Cortex of kidney (tissue), 1 donor: Measurements from ENCODE around the gene CXorf49.
"Not testable (repeated sequence)": the region's sequence is repeated elsewhere in the genome, so short reads cannot be mapped to it uniquely, and the experiment has no call there.

Experiments
- DNase-seq: peaks from one replicate; lab custom pipeline; 2025; lab: John Stamatoyannopoulos, UW

Gene CXorf49

DNA sequence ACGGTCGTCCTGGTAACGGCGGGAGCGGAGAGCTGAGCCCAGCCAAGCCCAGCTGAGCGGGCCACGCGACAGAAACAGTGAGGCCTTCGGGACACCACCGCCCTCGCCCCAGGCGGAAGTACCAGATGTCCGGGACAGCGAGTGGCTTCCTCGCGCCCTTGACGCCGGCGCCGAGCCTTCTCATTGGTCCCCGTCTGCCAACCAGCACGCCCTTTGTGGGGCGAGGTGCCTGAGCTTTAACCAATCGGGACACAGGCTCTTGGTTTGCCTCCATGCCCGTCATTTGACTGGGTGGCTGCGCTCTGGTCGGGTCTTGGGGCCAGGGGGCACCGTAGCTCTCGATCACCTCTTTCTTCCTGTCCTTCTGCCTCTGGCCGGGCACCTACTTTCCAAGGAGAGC is at the start of gene CXorf49:
Gene CXorf49 (minus strand): TSS at position 101 of the 400 bp plus-strand sequence. CDS start 134 bp downstream, outside the sequence.
- DNase-seq = not testable (repeated sequence)

DNA sequence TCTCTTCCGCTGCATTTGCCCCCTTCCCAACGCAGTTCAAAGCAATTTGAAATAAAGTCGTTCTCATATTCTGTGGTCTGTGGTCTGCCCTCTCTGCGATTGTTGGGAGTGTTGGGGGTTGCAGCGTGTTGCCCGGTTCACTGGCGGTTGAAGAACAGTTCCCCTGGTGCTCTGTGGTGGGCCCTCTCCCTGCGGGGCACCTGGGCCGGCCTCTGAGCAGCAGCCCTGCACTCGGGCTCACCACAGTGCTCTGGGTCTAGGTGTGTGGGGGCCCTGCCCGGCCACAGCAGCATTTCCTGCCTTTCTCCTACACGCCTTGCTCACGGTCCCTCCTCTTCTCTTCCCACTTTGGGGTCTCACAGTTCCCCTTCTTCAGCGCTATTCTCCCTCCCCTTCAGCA is 49.0 kb upstream of the CXorf49 start:
- not testable (repeated sequence) for DNase-seq

DNA sequence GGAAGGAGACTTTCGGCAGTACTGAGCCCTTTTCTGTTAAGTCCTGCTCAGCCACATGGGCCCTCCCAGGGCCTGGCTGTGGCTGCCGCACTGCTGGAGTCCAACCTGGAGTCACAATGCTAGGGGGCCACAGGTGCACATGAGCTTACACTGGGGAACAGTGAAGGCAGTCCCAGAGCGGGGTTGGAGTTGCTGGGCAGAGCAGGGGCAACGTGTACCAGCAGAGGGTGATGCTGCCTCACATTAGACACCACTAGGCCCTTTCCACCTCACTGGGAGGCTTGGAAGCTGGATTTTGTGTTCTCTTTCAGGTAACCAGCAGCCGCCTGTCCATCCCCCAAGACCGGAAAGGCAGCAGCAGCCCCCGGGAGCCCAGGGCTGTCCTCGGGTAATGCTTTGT is 47.5 kb upstream of the CXorf49 start:
- DNase-seq = not testable (repeated sequence)

DNA sequence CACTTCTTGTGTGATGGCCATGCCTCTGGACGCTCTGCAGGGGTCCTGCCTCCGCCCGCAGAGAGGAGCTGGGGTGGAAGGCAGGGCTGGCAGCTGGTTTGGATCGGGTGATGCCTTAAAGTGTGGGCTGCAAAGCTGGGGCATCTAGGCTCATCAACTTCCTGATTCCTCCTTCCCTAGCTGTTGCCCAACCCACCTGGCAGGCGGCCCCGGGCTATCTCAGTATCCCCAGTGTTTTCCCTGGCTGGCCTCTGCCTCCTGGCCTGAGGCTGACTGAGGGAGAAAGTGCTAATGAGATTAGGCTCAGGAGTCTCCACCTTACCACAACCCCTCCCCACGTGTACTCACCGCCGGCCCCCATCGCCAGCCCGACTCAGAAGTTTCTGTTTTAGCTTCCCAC is 46.7 kb upstream of the CXorf49 start:
- DNase-seq = not testable (repeated sequence)

DNA sequence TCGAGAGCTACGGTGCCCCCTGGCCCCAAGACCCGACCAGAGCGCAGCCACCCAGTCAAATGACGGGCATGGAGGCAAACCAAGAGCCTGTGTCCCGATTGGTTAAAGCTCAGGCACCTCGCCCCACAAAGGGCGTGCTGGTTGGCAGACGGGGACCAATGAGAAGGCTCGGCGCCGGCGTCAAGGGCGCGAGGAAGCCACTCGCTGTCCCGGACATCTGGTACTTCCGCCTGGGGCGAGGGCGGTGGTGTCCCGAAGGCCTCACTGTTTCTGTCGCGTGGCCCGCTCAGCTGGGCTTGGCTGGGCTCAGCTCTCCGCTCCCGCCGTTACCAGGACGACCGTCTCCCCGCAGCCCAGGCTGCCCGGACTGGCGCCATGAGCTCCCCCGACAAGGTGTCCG is 45.0 kb upstream of the CXorf49 start, which contains the start of gene CXorf49B:
Gene CXorf49B (plus strand): TSS at position 301 of the 400 bp plus-strand sequence. CDS start 75 bp downstream, at position 376.
- DNase-seq = not testable (repeated sequence)

DNA sequence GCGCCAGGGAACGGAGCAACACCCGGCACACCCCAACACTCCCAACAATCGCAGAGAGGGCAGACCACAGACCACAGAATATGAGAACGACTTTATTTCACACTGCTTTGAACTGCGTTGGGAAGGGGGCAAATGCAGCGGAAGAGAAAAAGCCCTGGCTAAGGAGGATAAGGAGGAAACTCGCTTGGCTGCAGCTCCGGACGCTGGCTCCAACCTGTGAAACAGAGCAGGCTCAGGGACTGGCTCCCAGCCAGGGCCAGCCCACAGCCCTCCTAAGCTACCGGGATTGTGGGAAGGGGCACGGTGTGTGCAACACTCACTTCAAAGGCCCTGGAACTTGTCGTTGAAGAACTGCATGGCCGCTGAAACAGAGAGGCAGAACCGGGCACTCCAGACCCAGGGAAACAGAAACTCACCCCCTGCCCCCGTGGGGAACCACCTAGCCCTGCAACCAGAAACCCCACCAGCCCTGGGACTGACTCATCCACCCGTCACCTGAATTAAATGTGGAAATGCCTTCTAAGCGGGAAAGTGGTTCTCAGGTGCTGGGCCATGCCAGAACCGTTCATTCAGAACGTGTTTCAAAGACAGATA is 42.7 kb upstream of the CXorf49 start:
- DNase-seq = not testable (repeated sequence)

DNA sequence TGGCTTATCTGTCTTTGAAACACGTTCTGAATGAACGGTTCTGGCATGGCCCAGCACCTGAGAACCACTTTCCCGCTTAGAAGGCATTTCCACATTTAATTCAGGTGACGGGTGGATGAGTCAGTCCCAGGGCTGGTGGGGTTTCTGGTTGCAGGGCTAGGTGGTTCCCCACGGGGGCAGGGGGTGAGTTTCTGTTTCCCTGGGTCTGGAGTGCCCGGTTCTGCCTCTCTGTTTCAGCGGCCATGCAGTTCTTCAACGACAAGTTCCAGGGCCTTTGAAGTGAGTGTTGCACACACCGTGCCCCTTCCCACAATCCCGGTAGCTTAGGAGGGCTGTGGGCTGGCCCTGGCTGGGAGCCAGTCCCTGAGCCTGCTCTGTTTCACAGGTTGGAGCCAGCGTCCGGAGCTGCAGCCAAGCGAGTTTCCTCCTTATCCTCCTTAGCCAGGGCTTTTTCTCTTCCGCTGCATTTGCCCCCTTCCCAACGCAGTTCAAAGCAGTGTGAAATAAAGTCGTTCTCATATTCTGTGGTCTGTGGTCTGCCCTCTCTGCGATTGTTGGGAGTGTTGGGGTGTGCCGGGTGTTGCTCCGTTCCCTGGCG is 2.3 kb upstream of the CXorf49 start:
- DNase-seq = not testable (repeated sequence)

DNA sequence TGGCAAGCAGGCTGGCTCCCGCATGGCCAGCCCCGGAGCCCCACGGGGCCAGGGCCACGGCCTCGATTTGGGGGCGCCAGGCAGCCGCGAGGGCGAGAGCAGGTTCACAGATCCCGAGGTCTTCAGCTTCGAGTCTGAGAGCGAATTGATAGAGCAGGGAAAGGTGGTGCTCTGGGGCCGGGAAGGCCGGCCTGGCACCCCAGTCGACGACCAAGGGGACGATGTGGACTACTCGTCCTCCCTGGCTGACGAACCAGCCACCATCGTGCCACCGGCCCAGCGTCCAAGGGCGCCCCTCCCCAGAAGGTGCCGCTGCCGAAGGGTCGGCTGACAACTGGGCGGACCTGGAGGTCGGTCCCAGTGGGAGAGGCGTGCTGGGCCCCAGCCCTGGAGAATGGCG is 1.1 kb upstream of the CXorf49 start:
- not testable (repeated sequence) for DNase-seq

DNA sequence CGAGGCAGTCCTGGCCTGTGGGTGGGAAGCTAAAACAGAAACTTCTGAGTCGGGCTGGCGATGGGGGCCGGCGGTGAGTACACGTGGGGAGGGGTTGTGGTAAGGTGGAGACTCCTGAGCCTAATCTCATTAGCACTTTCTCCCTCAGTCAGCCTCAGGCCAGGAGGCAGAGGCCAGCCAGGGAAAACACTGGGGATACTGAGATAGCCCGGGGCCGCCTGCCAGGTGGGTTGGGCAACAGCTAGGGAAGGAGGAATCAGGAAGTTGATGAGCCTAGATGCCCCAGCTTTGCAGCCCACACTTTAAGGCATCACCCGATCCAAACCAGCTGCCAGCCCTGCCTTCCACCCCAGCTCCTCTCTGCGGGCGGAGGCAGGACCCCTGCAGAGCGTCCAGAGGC is 1.8 kb downstream of the CXorf49 start:
- not testable (repeated sequence) for DNase-seq

DNA sequence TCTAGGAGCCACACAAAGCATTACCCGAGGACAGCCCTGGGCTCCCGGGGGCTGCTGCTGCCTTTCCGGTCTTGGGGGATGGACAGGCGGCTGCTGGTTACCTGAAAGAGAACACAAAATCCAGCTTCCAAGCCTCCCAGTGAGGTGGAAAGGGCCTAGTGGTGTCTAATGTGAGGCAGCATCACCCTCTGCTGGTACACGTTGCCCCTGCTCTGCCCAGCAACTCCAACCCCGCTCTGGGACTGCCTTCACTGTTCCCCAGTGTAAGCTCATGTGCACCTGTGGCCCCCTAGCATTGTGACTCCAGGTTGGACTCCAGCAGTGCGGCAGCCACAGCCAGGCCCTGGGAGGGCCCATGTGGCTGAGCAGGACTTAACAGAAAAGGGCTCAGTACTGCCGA is 2.5 kb downstream of the CXorf49 start:
- not testable (repeated sequence) for DNase-seq

DNA sequence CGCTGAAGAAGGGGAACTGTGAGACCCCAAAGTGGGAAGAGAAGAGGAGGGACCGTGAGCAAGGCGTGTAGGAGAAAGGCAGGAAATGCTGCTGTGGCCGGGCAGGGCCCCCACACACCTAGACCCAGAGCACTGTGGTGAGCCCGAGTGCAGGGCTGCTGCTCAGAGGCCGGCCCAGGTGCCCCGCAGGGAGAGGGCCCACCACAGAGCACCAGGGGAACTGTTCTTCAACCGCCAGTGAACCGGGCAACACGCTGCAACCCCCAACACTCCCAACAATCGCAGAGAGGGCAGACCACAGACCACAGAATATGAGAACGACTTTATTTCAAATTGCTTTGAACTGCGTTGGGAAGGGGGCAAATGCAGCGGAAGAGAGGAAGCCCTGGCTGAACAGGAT is 4.0 kb downstream of the CXorf49 start:
- not testable (repeated sequence) for DNase-seq

DNA sequence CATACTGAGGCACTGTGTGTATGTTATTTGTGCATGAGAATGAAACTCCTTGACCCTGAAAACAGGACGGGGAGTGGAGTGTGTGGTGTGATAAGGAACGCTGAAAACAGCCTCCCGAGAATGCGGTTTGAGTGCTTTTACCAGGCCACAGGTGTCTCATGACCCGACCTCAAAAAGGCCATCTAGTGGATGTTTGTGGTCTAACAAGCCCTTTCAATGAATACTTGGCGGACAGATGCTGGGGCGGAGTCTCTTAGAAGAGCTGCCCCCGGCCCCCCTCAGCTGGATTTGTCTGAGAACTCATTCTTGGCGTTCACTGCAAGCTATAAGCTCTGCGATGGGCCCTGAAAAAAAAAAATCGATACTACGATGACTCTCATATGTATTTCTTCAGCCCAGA is 15.2 kb downstream of the CXorf49 start:
- DNase-seq = not testable (repeated sequence)

DNA sequence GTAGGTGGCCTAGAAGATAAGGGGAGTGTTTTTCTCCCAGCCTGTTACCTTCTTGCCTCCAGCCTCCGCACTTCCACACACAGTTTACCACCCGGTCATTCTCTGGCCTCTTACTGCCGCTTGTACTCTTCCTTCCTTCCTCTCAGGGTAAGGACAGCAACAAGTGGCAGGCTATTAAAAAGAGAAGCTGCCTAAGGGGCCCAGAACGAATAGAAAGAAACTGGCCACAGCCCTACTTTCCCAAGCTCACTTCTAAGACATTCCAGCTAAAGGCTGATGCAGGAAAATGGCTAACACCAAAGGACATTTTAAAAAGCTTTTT is 19.1 kb downstream of the CXorf49 start:
- not testable (repeated sequence) for DNase-seq

DNA sequence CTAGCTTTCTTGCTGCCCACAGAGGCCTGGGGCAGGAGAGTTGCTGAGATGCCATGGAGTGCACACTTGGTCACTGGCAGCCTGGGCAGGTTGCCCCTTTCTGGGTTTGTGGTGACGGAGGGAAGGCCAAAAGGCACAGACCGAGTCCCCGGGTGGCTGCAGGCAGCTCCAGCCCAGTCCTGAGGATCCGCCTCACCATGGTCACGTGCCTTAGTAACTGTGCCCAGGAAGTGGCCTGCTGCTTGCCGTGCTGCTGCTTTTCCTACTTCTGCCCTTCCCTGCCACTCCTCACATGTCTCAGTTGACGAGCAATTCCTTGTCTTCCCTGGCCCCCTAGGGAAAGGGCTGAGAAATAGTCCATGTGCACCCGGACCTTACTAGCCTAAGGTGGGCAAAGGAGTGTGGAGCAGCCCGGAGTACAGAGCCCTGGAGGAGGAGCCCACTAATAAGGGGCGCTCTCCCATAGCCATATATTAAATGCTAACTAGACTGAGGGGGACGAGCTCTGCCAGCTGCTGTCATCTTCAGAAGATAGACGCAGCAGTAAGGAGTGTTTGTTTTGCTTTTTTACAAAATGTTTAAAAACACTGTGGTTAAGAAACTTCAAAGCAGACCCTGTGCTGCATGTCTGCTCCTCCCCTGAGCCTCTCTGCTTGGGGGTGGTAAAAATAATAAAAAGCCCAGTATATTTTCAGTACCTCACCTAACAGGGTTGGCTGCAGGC is 19.6 kb downstream of the CXorf49 start:
- DNase-seq = not testable (repeated sequence)

DNA sequence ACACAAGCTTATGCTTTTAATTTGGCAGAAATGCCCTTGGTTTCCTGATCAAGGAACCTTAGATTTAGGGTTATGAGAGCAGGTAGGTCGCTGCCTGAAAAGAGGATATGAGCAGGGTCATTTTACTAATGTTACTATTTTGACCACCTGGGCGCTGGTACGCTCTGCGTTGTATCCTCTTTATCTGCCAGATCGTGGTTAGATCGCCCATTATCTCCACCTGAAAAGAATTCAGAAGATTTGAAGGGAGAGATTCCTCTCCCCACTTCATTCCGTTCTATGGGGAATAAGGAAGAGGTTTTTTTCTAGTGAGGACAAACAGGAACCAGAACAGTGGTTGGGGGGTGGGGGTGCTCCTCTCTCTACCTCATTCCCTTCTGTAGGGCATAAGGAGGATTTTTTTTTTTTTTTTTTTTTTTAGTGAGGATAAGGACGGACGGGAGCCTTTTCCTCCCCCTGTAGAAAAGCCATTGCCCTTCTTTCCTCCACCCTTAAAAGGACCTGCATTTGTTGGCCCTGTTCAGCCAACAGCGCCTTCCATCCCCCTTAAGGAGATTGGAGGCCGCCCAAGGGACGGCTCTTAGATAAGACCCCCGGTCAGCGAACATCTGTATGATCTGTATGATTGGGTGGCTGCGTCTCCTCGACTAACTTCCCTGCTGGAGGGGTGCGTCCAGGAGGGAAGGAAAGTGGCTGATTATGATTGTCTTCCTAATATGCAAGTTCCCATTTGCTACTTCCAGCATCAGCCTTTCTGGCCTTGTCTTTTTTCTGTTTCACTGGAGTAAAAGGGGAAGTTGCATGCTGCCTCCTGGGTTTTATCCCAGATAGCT is 20.4 kb downstream of the CXorf49 start:
- not testable (repeated sequence) for DNase-seq

DNA sequence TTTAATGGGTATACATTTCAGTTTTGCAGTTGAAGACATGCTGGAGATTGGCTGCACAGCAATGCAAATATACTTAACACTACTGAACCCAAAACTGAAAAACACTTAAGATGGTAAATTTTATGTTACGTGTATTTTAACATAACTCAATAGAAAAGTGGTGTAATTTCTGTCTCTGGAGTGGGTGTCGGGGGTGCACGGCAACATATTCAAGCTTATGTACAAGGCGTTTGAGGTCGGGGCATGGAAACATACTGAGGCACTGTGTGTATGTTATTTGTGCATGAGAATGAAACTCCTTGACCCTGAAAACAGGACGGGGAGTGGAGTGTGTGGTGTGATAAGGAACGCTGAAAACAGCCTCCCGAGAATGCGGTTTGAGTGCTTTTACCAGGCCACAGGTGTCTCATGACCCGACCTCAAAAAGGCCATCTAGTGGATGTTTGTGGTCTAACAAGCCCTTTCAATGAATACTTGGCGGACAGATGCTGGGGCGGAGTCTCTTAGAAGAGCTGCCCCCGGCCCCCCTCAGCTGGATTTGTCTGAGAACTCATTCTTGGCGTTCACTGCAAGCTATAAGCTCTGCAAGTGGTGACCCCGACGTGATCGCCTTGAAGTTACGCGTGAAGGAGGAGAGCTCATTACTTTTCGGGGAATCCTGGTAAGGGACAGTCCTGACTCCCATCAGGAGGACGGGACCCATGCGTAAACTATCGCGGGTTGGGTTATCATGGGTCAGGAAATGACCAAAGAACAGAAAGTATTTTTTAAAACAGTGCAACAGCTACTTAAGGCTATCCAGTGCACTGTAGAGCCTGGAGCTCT is 21.2 kb downstream of the CXorf49 start:
- not testable (repeated sequence) for DNase-seq

DNA sequence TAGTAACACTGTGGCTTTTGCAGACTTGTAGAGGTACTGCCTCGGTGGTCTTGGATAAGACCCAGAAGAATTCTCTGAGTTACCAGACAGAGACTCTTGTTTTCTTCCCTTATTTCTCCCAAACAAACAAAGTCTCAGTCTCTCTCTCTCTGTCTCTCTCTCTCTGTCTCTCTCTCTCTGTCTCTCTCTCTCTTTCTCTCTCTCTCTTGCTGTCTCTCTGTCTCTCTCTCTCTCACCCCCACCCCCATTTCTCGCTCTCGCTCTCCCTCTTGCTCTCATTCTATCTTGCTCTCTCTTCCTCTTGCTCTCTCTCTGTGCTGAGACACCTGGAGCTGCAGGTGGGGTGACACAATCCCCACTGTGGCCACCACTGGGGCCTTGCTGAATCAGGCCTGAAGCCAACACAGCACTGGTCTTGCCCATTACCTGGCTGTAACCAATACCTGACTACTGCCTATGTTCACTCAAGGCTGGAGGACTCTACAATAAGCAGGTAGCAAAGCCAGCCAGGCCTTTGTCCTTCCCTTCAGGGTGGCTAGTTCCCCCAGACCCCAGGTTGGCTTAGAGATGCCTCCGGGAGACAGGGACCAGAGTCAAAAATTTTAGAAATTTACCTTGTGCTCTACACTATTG is 38.4 kb downstream of the CXorf49 start:
- no peak for DNase-seq

DNA sequence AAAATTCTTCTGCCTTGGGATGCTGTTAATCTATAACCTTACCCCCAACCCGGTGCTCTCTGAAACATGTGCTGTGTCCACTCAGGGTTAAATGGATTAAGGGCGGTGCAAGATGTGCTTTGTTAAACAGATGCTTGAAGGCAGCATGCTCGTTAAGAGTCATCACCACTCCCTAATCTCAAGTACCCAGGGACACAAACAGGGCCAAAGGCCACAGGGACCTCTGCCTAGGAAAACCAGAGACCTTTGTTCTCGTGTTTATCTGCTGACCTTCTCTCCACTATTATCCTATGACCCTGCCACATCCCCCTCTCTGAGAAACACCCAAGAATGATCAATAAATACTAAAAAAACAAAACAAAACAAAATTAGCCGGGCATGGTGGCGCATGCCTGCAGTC is 40.9 kb downstream of the CXorf49 start:
- not testable (repeated sequence) for DNase-seq

DNA sequence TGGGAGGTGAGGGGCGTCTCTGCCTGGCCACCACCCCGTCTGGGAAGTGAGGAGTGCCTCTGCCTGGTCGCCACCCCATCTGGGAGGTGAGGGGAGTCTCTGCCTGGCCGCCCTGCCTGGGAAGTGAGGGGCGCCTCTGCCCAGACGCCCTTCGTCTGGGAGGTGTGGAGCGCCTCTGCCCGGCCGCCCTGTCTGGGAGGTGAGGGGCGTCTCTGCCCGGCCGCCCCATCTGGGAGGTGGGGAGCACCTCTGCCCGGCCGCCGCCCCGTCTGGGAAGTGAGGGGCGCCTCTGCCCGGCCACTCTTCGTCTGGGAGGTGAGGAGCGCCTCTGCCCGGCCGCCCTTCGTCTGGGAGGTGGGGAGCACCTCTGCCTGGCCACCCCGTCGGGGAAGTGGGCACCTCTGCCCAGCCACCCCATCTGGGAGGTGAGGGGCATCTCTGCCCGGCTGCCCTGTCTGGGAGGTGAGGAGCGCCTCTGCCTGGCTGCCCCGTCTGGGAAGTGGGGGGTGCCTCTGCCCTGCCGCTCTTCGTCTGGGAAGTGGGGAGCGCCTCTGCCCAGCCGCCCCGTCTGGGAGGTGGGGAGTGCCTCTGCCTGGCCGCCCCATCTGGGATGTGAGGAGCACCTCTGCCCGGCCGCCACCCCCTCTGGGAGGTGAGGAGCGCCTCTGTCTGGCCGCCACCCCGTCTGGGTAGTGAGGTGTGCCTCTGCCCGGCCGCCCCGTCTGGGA is 41.9 kb downstream of the CXorf49 start:
- DNase-seq = not testable (repeated sequence)

DNA sequence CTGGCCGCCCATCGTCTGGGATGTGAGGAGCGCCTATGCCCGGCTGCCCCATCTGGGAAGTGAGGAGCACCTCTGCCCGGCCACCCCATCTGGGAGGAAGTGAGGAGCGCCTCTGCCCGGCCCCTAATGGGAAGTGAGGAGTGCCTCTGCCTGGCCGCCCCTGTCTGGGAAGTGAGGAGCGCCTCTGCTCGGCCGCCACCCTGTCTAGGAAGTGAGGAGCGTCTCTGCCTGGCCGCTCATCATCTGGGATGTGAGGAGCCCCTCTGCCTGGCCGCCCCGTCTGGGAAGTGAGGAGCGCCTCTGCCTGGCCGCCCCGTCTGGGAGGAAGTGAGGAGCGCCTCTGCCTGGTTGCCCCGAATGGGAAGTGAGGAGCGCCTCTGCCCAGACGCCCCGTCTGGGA is 42.4 kb downstream of the CXorf49 start:
- DNase-seq = not testable (repeated sequence)
